Adrenal gland (tissue), 12 donors: ENCODE results near the gene CAPN13. TPM values are rescaled to one million over a fixed set of nuclear protein-coding genes. Genes with fewer than 3 reads are reported as not detected.

Experiments used
- DNase-seq, 7 donors: peaks; one replicate each; pipeline ENCODE4 v3.0.0-alpha.2; 2019 to 2020
- H3K27ac ChIP-seq, 5 donors: fragments of 200-600 bp; sonication (generic) in 4 of 5; 1 replicate in 3 of 5; 2 replicates in 2 of 5; pipeline versions ENCODE4 v1.5.1 to v1.8.0; 2016 to 2020; ENCODE audit warnings: mild to moderate bottlenecking in 1 of 5
- H3K27me3 ChIP-seq: fragments of 200-600 bp; 2 replicates; pipeline ENCODE4 v1.8.0; 2021
- H3K36me3 ChIP-seq, 2 donors: fragments of 200-600 bp; replicated peaks in 1 of 2; 1 replicate in 1 of 2; 2 replicates in 1 of 2; pipeline versions ENCODE4 v1.5.1 to v1.8.0; 2018 to 2022
- H3K4me1 ChIP-seq, 2 donors: fragments of 200-600 bp; replicated peaks in 1 of 2; 1 replicate in 1 of 2; 2 replicates in 1 of 2; pipeline versions ENCODE4 v1.5.1 to v1.8.0; 2018 to 2021
- H3K4me3 ChIP-seq, 4 donors: fragments of 200-600 bp; sonication (generic) in 3 of 4; one replicate each; pipeline ENCODE4 v1.5.1; 2016 to 2018
- H3K9me3 ChIP-seq, 3 donors: fragments of 200-600 bp; sonication (generic) in 1 of 3; replicated peaks in 1 of 3; 1 replicate in 2 of 3; 2 replicates in 1 of 3; pipeline versions ENCODE4 v1.5.1 to v1.8.0; 2016 to 2021
- CTCF ChIP-seq, 6 experiments: fragments of 450-650 bp in 4 of 6; fragments of 200-600 bp in 2 of 6; sonication (generic) in 1 of 6; IDR thresholded peaks; 1 replicate in 5 of 6; 2 replicates in 1 of 6; pipeline versions ENCODE4 v1.5.1 to v1.8.0; 2016 to 2021; ENCODE audit warnings: antibody characterized with exemption in 6 of 6, mild to moderate bottlenecking in 2 of 6, moderate library complexity in 1 of 6
- POLR2A ChIP-seq, 2 donors: fragments of 450-650 bp; IDR thresholded peaks; one replicate each; pipeline ENCODE4 v1.6.1; 2017; ENCODE audit warnings: antibody characterized with exemption in 2 of 2, mild to moderate bottlenecking in 2 of 2, moderate library complexity in 1 of 2
- WGBS, 4 donors: extraction: QIAGEN DNeasy Blood & Tissue Kit in 2 of 4; methylation state at CpG; one replicate each; pipeline versions ENCODE4 v1.1.5 to v1.1.7; 2013 to 2017; 5-methylcytosine and 5-hydroxymethylcytosine counted together
- intact Hi-C, 2 donors: fragments of 100-400 bp; cut with DNase I; formaldehyde crosslinking; loops; one replicate each; pipeline versions ENCODE4 v1.14.1 to v1.15.0; 2022 to 2023
- polyA plus RNA-seq, 3 donors: library from polyadenylated mRNA; stranded (reverse); fragments of 200-250 nt in 2 of 3; fragments of 350-450 nt in 1 of 3; fragmentation: Illumina TruSeq in 1 of 3; extraction: RNeasy Lipid Tissue Mini Kit (QIAGEN cat#74804) in 1 of 3; gene quantifications; one replicate each; pipeline ENCODE4 v1.2.3, GENCODE V29; 2013 to 2014
- total RNA-seq, 9 donors: library from RNA; depleted of rRNA in 4 of 9; stranded (reverse); fragments of >200 nt in 4 of 9; fragments of 120-200 nt in 1 of 9; fragmentation: NEBNext Ultra II Directional in 1 of 9; extraction: Animal tissue kit (Norgen Biotek cat#: 25700) in 1 of 9; gene quantifications; one replicate each; pipeline versions ENCODE4 v1.1.0 to v1.2.4, GENCODE V29; 2013 to 2023
- donor health status: healthy with polysubstance abuse.
- donor health status: Bipolar disorder and iron deficiency.
- donor health status: DM: yes; HTN: yes; CAD: no.
- donor health status: DM: no; HTN: no; CAD: no.
- donor health status: DM: no; HTN: no; CAD: no.
- donor health status: DM: yes; HTN: yes; CAD: no.

CAPN13 gene
- total and polyA plus RNA-seq, 12 donors, result 0.10 to 0.37 (median 0.23) TPM; not detected in 8

GRCh38 chr2:30688956-30689401 lies 118.3 kb downstream of the CAPN13 start:
- WGBS, 4 donors, result 30 to 73% (median 57%) methylated on average over 2 to 4 of the region's 4 CpGs
- no peaks in the 10 kb centered on the region for H3K27me3 ChIP-seq
- peak overlapping the region in 2 of 5 donors; percentile 54 to 82 for H3K27ac ChIP-seq
- H3K4me1 ChIP-seq, result peaks cover 0 to 7% of the 10 kb centered on the region in 2 donors
- intact Hi-C loops, result no loop called here
- H3K4me3 ChIP-seq, result no peak overlapping the region
- DNase-seq, result peak in 1 of 7 donors; percentile 59
- no peaks in the 10 kb centered on the region for H3K36me3 ChIP-seq
- TF ChIP-seq POLR2A (IDR thresholded peaks at IDR 0.05), result no peak
- no peak for TF ChIP-seq CTCF (IDR thresholded peaks at IDR 0.05)
- no peaks in the 10 kb centered on the region for H3K9me3 ChIP-seq

GRCh38 chr2:30686669-30687068 lies 120.6 kb downstream of the CAPN13 start:
- DNase-seq, result peak in 1 of 7 donors; percentile 55
- WGBS, 4 donors, result 59 to 67% (median 60%) methylated on average over 4 of the region's 4 CpGs

GRCh38 chr2:30686000-30686399 lies 121.2 kb downstream of the CAPN13 start:
- H3K27ac ChIP-seq, result no peak overlapping the region

More at GRCh38 chr2:30686669-30687068, 120.6 kb downstream of the CAPN13 start:
- no peaks in the 10 kb centered on the region for H3K27me3 ChIP-seq
- H3K4me1 ChIP-seq, result peaks cover 0 to 7% of the 10 kb centered on the region in 2 donors
- no peaks in the 10 kb centered on the region for H3K9me3 ChIP-seq
- intact Hi-C loops, result no loop called here
- TF ChIP-seq CTCF (IDR thresholded peaks at IDR 0.05), result no peak
- no peak for TF ChIP-seq POLR2A (IDR thresholded peaks at IDR 0.05)
- no peaks in the 10 kb centered on the region for H3K36me3 ChIP-seq
- no peak overlapping the region for H3K27ac ChIP-seq
- no peak overlapping the region for H3K4me3 ChIP-seq

GRCh38 chr2:30684996-30685395 lies 122.2 kb downstream of the CAPN13 start:
- Histone ChIP-seq H3K4me3 (no peak overlapping the region), H3K9me3 (no peaks in the 10 kb centered on the region), H3K27me3 (no peaks in the 10 kb centered on the region), H3K4me1 (peaks cover 0 to 7% of the 10 kb centered on the region in 2 donors), H3K27ac (no peak overlapping the region), H3K36me3 (no peaks in the 10 kb centered on the region)
- no peak for DNase-seq
- 79 to 91% (median 84%) methylated on average over 2 to 3 of the region's 3 CpGs for WGBS, 4 donors
- TF ChIP-seq CTCF (IDR thresholded peaks at IDR 0.05) (no peak), POLR2A (IDR thresholded peaks at IDR 0.05) (no peak)
- intact Hi-C loops, result no loop called here

More at GRCh38 chr2:30686000-30686399, 121.2 kb downstream of the CAPN13 start:
- intact Hi-C loops, result no loop called here
- no peak for DNase-seq
- Histone ChIP-seq H3K9me3 (no peaks in the 10 kb centered on the region), H3K36me3 (no peaks in the 10 kb centered on the region), H3K4me3 (no peak overlapping the region), H3K4me1 (peaks cover 0 to 7% of the 10 kb centered on the region in 2 donors), H3K27me3 (no peaks in the 10 kb centered on the region)
- no peak for TF ChIP-seq POLR2A (IDR thresholded peaks at IDR 0.05)
- TF ChIP-seq CTCF (IDR thresholded peaks at IDR 0.05), result no peak
- 87 to 97% (median 94%) methylated on average over 2 of the region's 2 CpGs for WGBS, 4 donors
